Suprapubic skin (tissue), 4 donors: Measurements from ENCODE around the gene DEPDC5. TPM values are rescaled to one million over a fixed set of nuclear protein-coding genes. Genes with fewer than 3 reads are reported as not detected.

Experiments used
- DNase-seq, 2 donors: peaks; one replicate each; pipeline ENCODE4 v3.0.0-alpha.2; 2019; ENCODE audit warnings: low spot score in 2 of 2
- H3K27ac ChIP-seq: fragments of 200-600 bp; sonication (generic); one replicate; pipeline ENCODE4 v1.5.1; 2019
- H3K27me3 ChIP-seq: fragments of 200-600 bp; sonication (generic); one replicate; pipeline ENCODE4 v1.5.1; 2019
- H3K36me3 ChIP-seq: fragments of 200-600 bp; sonication (generic); one replicate; pipeline ENCODE4 v1.5.1; 2019
- H3K4me1 ChIP-seq: fragments of 200-600 bp; sonication (generic); one replicate; pipeline ENCODE4 v1.5.1; 2019
- H3K4me3 ChIP-seq: fragments of 200-600 bp; sonication (generic); one replicate; pipeline ENCODE4 v1.5.1; 2019; ENCODE audit warnings: mild to moderate bottlenecking
- H3K9me3 ChIP-seq: fragments of 200-600 bp; sonication (generic); one replicate; pipeline ENCODE4 v1.5.1; 2019
- EP300 ChIP-seq: sonication (generic); formaldehyde crosslinking; IDR thresholded peaks from one replicate; pipeline ENCODE4 v1.6.1; 2017; ENCODE audit warnings: antibody characterized with exemption
- POLR2A ChIP-seq, 2 donors: fragments of 450-650 bp; IDR thresholded peaks; one replicate each; pipeline ENCODE4 v1.6.1; 2017; ENCODE audit warnings: antibody characterized with exemption in 2 of 2, mild to moderate bottlenecking in 2 of 2, moderate library complexity in 2 of 2
- POLR2AphosphoS5 ChIP-seq, 3 donors: sonication (generic); formaldehyde crosslinking; IDR thresholded peaks; one replicate each; pipeline ENCODE4 v1.6.1; 2017; ENCODE audit warnings: antibody characterized with exemption in 3 of 3
- WGBS: methylation state at CpG from one replicate; pipeline ENCODE4 v1.1.5; 2018; 5-methylcytosine and 5-hydroxymethylcytosine counted together
- total RNA-seq, 4 donors: library from RNA; depleted of rRNA; stranded (reverse); fragments of >200 nt; gene quantifications; one replicate each; pipeline ENCODE4 v1.1.0, GENCODE V29; 2016
- TF ChIP-seq, protein P1 (sequence below), 2 donors: fragments of 200-600 bp in 1 of 2; fragments of 450-650 bp in 1 of 2; sonication (generic) in 1 of 2; IDR thresholded peaks; one replicate each; pipeline ENCODE4 v1.5.1; 2016 to 2019; ENCODE audit warnings: antibody characterized with exemption in 2 of 2, mild to moderate bottlenecking in 1 of 2, moderate library complexity in 1 of 2

The DEPDC5 gene
- total RNA-seq, 4 donors from 2014 or later, result 10.2 to 35.6 (median 15.5) TPM

DNA sequence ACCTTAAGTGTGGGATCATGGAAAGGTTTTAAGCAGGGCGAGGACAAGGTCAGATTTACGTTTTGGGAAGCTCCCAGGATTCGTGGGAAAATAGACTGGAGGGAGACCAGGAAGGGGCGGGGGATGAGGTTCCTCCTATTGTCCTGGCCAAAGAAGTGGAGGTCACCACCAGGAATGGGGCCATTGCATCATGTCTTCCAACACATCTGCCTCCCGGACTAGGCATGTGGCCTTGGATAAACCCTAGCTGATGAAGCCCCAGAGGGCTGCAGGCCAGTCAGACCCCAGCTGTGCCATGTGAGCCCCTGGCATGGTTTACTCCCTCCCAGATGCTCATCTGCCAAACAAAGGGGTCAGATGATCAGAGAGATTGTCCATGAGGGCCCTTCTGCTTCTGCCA is 179.0 kb downstream of the DEPDC5 start:
- Histone ChIP-seq H3K27ac (no peak overlapping the region), H3K4me1 (no peaks in the 10 kb centered on the region), H3K9me3 (no peaks in the 10 kb centered on the region), H3K36me3 (no peaks in the 10 kb centered on the region), H3K4me3 (no peak overlapping the region), H3K27me3 (no peaks in the 10 kb centered on the region)
- 59% methylated on average over 5 of the region's 5 CpGs for WGBS
- no peak for DNase-seq
- TF ChIP-seq EP300 (no peak), POLR2A (IDR thresholded peaks at IDR 0.05) (no peak), POLR2AphosphoS5 (IDR thresholded peaks at IDR 0.05) (no peak)
- TF ChIP-seq, protein P1, sequence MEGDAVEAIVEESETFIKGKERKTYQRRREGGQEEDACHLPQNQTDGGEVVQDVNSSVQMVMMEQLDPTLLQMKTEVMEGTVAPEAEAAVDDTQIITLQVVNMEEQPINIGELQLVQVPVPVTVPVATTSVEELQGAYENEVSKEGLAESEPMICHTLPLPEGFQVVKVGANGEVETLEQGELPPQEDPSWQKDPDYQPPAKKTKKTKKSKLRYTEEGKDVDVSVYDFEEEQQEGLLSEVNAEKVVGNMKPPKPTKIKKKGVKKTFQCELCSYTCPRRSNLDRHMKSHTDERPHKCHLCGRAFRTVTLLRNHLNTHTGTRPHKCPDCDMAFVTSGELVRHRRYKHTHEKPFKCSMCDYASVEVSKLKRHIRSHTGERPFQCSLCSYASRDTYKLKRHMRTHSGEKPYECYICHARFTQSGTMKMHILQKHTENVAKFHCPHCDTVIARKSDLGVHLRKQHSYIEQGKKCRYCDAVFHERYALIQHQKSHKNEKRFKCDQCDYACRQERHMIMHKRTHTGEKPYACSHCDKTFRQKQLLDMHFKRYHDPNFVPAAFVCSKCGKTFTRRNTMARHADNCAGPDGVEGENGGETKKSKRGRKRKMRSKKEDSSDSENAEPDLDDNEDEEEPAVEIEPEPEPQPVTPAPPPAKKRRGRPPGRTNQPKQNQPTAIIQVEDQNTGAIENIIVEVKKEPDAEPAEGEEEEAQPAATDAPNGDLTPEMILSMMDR (IDR thresholded peaks at IDR 0.05), result no peak

DNA sequence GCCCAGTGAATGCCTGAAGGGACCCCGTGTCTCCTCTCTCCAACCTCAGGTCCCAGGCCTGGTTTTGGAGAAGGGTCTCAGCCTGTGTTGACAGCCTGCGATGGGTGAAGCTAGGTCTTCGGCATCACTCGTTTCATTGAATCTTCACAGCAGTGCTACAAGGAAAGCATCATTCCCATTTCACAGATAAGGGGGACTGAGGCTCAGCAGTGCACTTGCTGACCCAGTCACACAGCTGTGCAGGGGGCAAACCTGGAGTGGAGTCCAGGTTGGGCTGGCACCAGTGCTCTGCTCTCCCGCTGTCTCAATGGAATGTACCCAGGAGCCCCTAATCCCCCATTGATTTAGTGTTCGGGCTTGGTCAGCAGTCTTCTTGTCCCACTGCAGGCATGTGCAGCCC is 179.6 kb downstream of the DEPDC5 start:
- no peaks in the 10 kb centered on the region for H3K36me3 ChIP-seq
- H3K27me3 ChIP-seq, result no peaks in the 10 kb centered on the region
- no peaks in the 10 kb centered on the region for H3K9me3 ChIP-seq
- TF ChIP-seq POLR2AphosphoS5 (IDR thresholded peaks at IDR 0.05) (no peak), POLR2A (IDR thresholded peaks at IDR 0.05) (no peak), EP300 (no peak)
- TF ChIP-seq, protein P1 (IDR thresholded peaks at IDR 0.05), result no peak
- DNase-seq, result no peak
- WGBS, result 97% methylated on average over 5 of the region's 6 CpGs
- no peaks in the 10 kb centered on the region for H3K4me1 ChIP-seq
- no peak overlapping the region for H3K27ac ChIP-seq
- H3K4me3 ChIP-seq, result no peak overlapping the region

DNA sequence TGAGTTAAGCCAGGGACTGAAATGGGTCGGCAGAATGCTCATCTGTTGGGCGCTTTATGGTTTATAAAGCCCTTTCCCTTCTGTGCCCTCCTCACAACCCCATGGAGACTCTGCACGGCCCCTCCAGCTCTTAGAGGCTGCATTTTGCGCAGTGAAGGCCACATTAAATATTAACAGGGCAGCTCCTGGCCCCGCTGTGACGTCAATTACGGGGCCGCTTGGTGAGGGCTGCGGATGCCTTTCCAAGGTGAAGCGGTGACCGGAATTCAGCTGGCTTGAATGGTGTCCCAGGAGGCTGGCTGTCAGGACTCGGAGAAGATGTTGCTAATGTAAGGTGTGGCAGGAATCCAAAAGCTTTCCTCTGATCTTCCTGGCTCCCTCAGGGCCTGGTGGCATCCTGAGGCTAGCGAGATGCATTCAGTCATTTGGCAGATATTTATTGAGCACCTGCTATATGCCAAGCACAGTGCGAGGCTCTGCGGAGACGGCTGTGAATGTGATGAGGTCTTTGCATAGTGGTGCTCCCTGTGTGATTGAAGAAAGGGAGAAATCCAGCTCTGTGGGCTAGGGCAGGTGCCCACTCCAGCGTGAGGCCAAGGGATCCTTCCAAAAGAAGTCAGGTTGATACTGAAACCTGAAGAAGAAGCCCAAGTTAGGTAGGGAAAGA is 180.1 kb downstream of the DEPDC5 start:
- Histone ChIP-seq H3K9me3 (no peaks in the 10 kb centered on the region), H3K36me3 (no peaks in the 10 kb centered on the region), H3K4me3 (no peak overlapping the region), H3K27me3 (no peaks in the 10 kb centered on the region), H3K4me1 (no peaks in the 10 kb centered on the region), H3K27ac (no peak overlapping the region)
- TF ChIP-seq POLR2A (IDR thresholded peaks at IDR 0.05), result no peak
- TF ChIP-seq, protein P1 (IDR thresholded peaks at IDR 0.05), result no peak
- TF ChIP-seq POLR2AphosphoS5 (IDR thresholded peaks at IDR 0.05), result no peak
- no peak for TF ChIP-seq EP300
- DNase-seq, result no peak
- 85% methylated on average over 17 of the region's 17 CpGs for WGBS

DNA sequence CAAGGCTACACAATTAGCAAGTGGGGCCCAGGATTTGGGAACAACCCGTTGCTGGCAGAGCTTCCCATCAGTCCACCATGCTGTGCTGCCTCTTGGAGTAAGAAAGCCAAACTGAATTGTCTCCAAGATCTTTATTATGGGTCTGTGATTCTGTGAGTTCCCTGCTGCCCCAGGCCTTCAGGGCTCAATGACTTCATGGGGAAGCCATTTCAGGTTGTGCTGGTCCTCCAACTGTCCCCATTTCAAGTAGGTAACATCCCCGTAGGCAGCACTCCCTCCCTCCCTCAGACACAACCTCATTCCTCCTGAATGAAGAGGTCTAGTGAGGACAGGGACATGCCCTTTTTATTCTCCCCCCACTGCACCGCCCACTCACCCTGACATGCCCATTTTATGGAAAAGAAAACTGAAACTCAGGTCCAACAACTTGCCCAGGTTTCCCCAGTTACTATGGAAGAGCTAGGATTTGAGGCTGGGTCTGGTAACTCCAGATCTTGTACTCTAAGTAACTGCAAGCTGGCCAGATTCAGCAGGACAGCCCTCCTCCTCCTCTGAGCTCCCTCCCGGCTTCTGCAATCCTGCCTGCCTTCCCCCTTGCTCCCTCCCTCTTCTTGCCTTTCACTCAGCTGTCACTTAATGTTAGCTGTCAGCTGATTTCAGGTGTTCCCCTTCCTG is 182.3 kb downstream of the DEPDC5 start:
- no peaks in the 10 kb centered on the region for H3K9me3 ChIP-seq
- 74% methylated on average over 4 of the region's 4 CpGs for WGBS
- no peak for TF ChIP-seq POLR2A (IDR thresholded peaks at IDR 0.05)
- TF ChIP-seq, protein P1 (IDR thresholded peaks at IDR 0.05), result no peak
- TF ChIP-seq POLR2AphosphoS5 (IDR thresholded peaks at IDR 0.05), result no peak
- no peak for TF ChIP-seq EP300

DNA sequence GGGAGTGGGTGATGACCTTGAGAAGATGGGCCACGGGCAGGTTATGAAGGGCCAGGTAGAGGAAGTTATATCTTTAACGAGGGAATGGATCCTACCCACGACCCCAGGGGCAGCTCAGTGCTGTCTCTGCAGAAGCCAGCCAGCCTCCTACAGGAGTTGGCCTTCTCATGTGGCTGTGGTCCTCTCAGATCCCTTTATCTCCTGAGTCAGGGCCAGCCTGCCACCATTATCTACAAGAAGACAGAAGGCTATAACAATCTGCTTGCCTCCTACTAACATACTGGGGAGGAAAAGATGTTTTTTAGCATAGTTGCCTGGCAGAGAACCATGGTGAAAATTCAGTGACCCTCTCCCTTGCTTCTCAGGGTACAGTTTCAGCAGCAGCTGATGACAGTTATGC is 183.5 kb downstream of the DEPDC5 start:
- H3K27me3 ChIP-seq, result no peaks in the 10 kb centered on the region
- 75% methylated on average over 3 of the region's 3 CpGs for WGBS
- TF ChIP-seq, protein P1 (IDR thresholded peaks at IDR 0.05), result no peak
- no peak for TF ChIP-seq POLR2A (IDR thresholded peaks at IDR 0.05)

More for the DNA sequence above, 182.3 kb downstream of the DEPDC5 start:
- DNase-seq, result no peak
- Histone ChIP-seq H3K27me3 (no peaks in the 10 kb centered on the region), H3K27ac (no peak overlapping the region), H3K36me3 (no peaks in the 10 kb centered on the region), H3K4me1 (no peaks in the 10 kb centered on the region), H3K4me3 (no peak overlapping the region)

More for the DNA sequence above, 183.5 kb downstream of the DEPDC5 start:
- DNase-seq, result no peak
- H3K9me3 ChIP-seq, result no peaks in the 10 kb centered on the region
- H3K36me3 ChIP-seq, result no peaks in the 10 kb centered on the region
- H3K27ac ChIP-seq, result no peak overlapping the region
- no peak overlapping the region for H3K4me3 ChIP-seq
- no peaks in the 10 kb centered on the region for H3K4me1 ChIP-seq
